SK-N-SH (cell line): ENCODE data around the gene FHOD3. TPM values are rescaled to one million over a fixed set of nuclear protein-coding genes. Genes with fewer than 3 reads are reported as not detected.

Source experiments
- CTCF ChIA-PET: fragments of 300-600, 350-600 bp; formaldehyde crosslinking; extraction: SDS; loops from one replicate; lab custom pipeline; 2021; lab: Yijun Ruan, JAX
- POLR2A ChIA-PET: fragments of 350-600 bp; sonication (Branson Sonifier 250); formaldehyde crosslinking; extraction: SDS; loops from one replicate; lab custom pipeline; 2020; ENCODE audit warnings: antibody characterized with exemption, inconsistent platforms; lab: Yijun Ruan, JAX
- DNase-seq: peaks from one replicate; pipeline ENCODE4 v3.0.0; 2012
- H2AFZ ChIP-seq: fragments of 200-600 bp; sonication (generic); 2 replicates; pipeline ENCODE4 v1.8.1; 2016; ENCODE audit warnings: antibody characterized with exemption, mild to moderate bottlenecking, low read depth
- H3F3A ChIP-seq: fragments of 200-600 bp; sonication (generic); replicated peaks from 2 replicates; pipeline ENCODE3; 2016; ENCODE audit warnings: antibody characterized with exemption, mild to moderate bottlenecking; ENCODE audit not compliant: insufficient read depth
- H3K27ac ChIP-seq, 2 experiments: fragments of 200-500 bp in 1 of 2; fragments of 200-600 bp in 1 of 2; sonication (Bioruptor generic) in 1 of 2; sonication (generic), shearing (Covaris generic) in 1 of 2; 2 replicates each; pipeline versions ENCODE4 v1.5.1 to v1.6.1; 2014 to 2016; ENCODE audit warnings: low read depth in 2 of 2, inconsistent platforms in 1 of 2, low read length in 1 of 2, mild to moderate bottlenecking in 1 of 2, mixed read lengths in 1 of 2
- H3K27me3 ChIP-seq: fragments of 200-600 bp; sonication (generic), shearing (Covaris generic); 2 replicates; pipeline ENCODE4 v1.6.1; 2016; ENCODE audit warnings: mixed run types; ENCODE audit not compliant: insufficient read depth
- H3K36me3 ChIP-seq, 2 experiments: fragments of 200-500 bp in 1 of 2; fragments of 200-600 bp in 1 of 2; sonication (Bioruptor generic) in 1 of 2; sonication (generic) in 1 of 2; replicated peaks in 1 of 2; 2 replicates each; pipeline versions ENCODE3 to v1.5.1; 2014 to 2016; ENCODE audit warnings: low read length in 1 of 2, mild to moderate bottlenecking in 1 of 2; ENCODE audit not compliant: insufficient read depth in 2 of 2, control insufficient read depth in 1 of 2
- H3K4me1 ChIP-seq, 2 experiments: fragments of 200-500 bp in 1 of 2; fragments of 200-600 bp in 1 of 2; sonication (Bioruptor generic) in 1 of 2; sonication (generic), shearing (Covaris generic) in 1 of 2; 2 replicates each; pipeline versions ENCODE4 v1.5.1 to v1.6.1; 2014 to 2016; ENCODE audit warnings: low read depth in 1 of 2, low read length in 1 of 2, mixed run types in 1 of 2; ENCODE audit not compliant: insufficient read depth in 2 of 2, control insufficient read depth in 1 of 2
- H3K4me2 ChIP-seq: fragments of 200-600 bp; sonication (generic), shearing (Covaris generic); 2 replicates; pipeline ENCODE4 v1.6.1; 2017; ENCODE audit warnings: mixed run types
- H3K4me3 ChIP-seq, 2 experiments: fragments of 200-500 bp in 1 of 2; fragments of 200-600 bp in 1 of 2; sonication (Bioruptor generic) in 1 of 2; sonication (generic), shearing (Covaris generic) in 1 of 2; 2 replicates each; pipeline versions ENCODE4 v1.5.1 to v1.8.1; 2014 to 2016; ENCODE audit warnings: low read depth in 2 of 2, inconsistent platforms in 1 of 2, low read length in 1 of 2, mild to moderate bottlenecking in 1 of 2, mixed read lengths in 1 of 2, moderate library complexity in 1 of 2
- H3K79me2 ChIP-seq: fragments of 200-600 bp; sonication (generic); 2 replicates; pipeline ENCODE4 v1.8.1; 2017; ENCODE audit warnings: mild to moderate bottlenecking; ENCODE audit not compliant: insufficient read depth
- H3K9ac ChIP-seq: fragments of 200-600 bp; sonication (generic); 2 replicates; pipeline ENCODE4 v1.6.1; 2017; ENCODE audit warnings: mixed run types
- H3K9me2 ChIP-seq: fragments of 200-600 bp; sonication (generic); 2 replicates; pipeline ENCODE4 v1.6.1; 2017; ENCODE audit warnings: mixed run types
- H3K9me3 ChIP-seq: fragments of 200-600 bp; sonication (generic); 2 replicates; pipeline ENCODE4 v1.6.1; 2017; ENCODE audit warnings: mixed run types, mild to moderate bottlenecking, moderate library complexity
- H4K20me1 ChIP-seq: fragments of 200-600 bp; sonication (generic); 2 replicates; pipeline ENCODE4 v1.6.1; 2017; ENCODE audit warnings: mild to moderate bottlenecking, mixed run types; ENCODE audit not compliant: insufficient read depth
- CHD2 ChIP-seq: fragments of 150-350 bp; IDR thresholded peaks from 2 replicates; pipeline ENCODE4 v1.6.1; 2018; ENCODE audit warnings: low read length; ENCODE audit not compliant: partially characterized antibody
- ELF1 ChIP-seq: IDR thresholded peaks from 2 replicates; pipeline ENCODE4 v1.4.0; 2012
- FOSL2 ChIP-seq: IDR thresholded peaks from 2 replicates; pipeline ENCODE4 v1.4.0; 2012; ENCODE audit warnings: low read depth, mild to moderate bottlenecking, moderate library complexity, borderline replicate concordance
- FOXJ3 ChIP-seq: sonication (generic); formaldehyde crosslinking; IDR thresholded peaks from 2 replicates; pipeline ENCODE4 v1.5.1; 2020; ENCODE audit warnings: mild to moderate bottlenecking, missing genetic modification reagents
- GABPA ChIP-seq: IDR thresholded peaks from 2 replicates; pipeline ENCODE4 v1.4.0; 2012; ENCODE audit warnings: low read depth, mild to moderate bottlenecking
- IRF3 ChIP-seq: fragments of 150-350 bp; IDR thresholded peaks from 2 replicates; pipeline ENCODE4 v1.6.1; 2016; ENCODE audit warnings: mild to moderate bottlenecking, low read depth, low read length
- MEF2A ChIP-seq: IDR thresholded peaks from 2 replicates; pipeline ENCODE4 v1.4.0; 2012; ENCODE audit warnings: low read depth, borderline replicate concordance
- MXI1 ChIP-seq: IDR thresholded peaks from 2 replicates; pipeline ENCODE4 v1.6.1; 2012; ENCODE audit warnings: mild to moderate bottlenecking, low read depth, low read length, improper control_type of control experiment
- NFIC ChIP-seq: IDR thresholded peaks from 2 replicates; pipeline ENCODE4 v1.4.0; 2012; ENCODE audit warnings: borderline replicate concordance
- POLR2AphosphoS5 ChIP-seq: IDR thresholded peaks from 2 replicates; pipeline ENCODE4 v1.6.1; 2012; ENCODE audit warnings: low read depth, low read length
- RAD21 ChIP-seq: IDR thresholded peaks from 2 replicates; pipeline ENCODE4 v1.6.1; 2012; ENCODE audit warnings: mild to moderate bottlenecking, low read length
- REST ChIP-seq: IDR thresholded peaks from 2 replicates; pipeline ENCODE4 v1.6.1; 2012; ENCODE audit warnings: mild to moderate bottlenecking, low read depth, low read length, moderate library complexity
- RFX5 ChIP-seq: IDR thresholded peaks from 2 replicates; pipeline ENCODE4 v1.6.1; 2012; ENCODE audit warnings: mild to moderate bottlenecking, improper control_type of control experiment, low read length
- RXRA ChIP-seq: IDR thresholded peaks from 2 replicates; pipeline ENCODE4 v1.4.0; 2012; ENCODE audit warnings: low read depth, mild to moderate bottlenecking, borderline replicate concordance
- SIN3A ChIP-seq: IDR thresholded peaks from 2 replicates; pipeline ENCODE4 v1.6.1; 2012; ENCODE audit warnings: low read depth, mild to moderate bottlenecking, low read length, moderate library complexity, borderline replicate concordance
- SMC3 ChIP-seq: IDR thresholded peaks from 2 replicates; pipeline ENCODE4 v1.6.1; 2012; ENCODE audit warnings: low read depth, low read length, improper control_type of control experiment
- TCF12 ChIP-seq: IDR thresholded peaks from 2 replicates; pipeline ENCODE4 v1.4.0; 2012
- WGBS: methylation state at CpG from one replicate; pipeline ENCODE4 v1.1.6; 2017; ENCODE audit warnings: low lambda C conversion rate; 5-methylcytosine and 5-hydroxymethylcytosine counted together
- polyA plus RNA-seq, 3 experiments: library from polyadenylated mRNA; depleted of rRNA; stranded (reverse); fragments of >200 nt; gene quantifications; 2 replicates each; pipeline ENCODE4 v1.2.3, GENCODE V29; 2012
- TF ChIP-seq, protein P1 (sequence below): IDR thresholded peaks from 2 replicates; pipeline ENCODE4 v1.4.0; 2012; ENCODE audit warnings: low read depth, borderline replicate concordance
- TF ChIP-seq, protein P2 (sequence below): IDR thresholded peaks from 2 replicates; pipeline ENCODE4 v1.4.0; 2012; ENCODE audit warnings: low read depth
- TF ChIP-seq, protein P3 (sequence below): IDR thresholded peaks from 2 replicates; pipeline ENCODE4 v1.4.0; 2012; ENCODE audit warnings: low read depth, borderline replicate concordance

The FHOD3 gene
- polyA plus RNA-seq, 1 of the 3 experiments (the other 2 are of a cell fraction), result 10.9 TPM

DNA sequence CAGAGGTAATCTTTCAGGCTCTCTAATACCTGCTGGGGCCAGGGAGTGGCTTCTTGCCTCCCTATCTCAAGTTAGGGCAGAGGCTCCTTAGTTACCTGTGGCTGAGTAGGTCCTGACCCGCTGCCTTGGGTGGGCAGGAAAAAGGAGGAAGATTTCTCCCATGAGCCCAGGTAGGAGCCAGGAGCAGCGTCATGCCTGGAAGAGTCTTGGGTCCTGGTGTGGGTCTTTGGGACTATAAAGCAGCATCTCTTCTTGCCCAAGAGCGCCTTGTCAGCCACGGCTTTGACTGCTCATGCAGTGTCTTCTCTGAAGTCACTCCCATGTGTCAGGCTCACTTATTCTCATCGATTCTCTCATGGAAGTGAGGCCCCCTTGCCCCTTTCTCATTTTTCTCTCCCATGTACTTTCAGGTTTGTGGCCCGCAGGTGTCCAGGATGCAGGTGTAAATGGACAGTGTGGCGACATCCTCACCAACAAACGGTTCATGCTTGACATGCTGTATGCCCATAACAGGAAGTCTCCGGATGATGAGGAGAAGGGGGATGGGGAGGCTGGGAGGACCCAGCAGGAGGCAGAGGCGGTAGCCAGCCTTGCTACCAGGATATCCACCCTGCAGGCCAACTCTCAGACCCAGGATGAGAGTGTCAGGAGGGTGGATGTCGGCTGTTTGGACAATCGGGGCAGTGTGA, 420.1 kb downstream of the FHOD3 start:
- no peaks in the 10 kb centered on the region for H3K9me2 ChIP-seq
- no peaks in the 10 kb centered on the region for H4K20me1 ChIP-seq
- no peaks in the 10 kb centered on the region for H3K79me2 ChIP-seq
- H3K9ac ChIP-seq, result no peak overlapping the region
- H3F3A ChIP-seq, result no peaks in the 10 kb centered on the region
- H3K27ac ChIP-seq, result no peak overlapping the region
- H2AFZ ChIP-seq, result no peak overlapping the region
- no peak for DNase-seq
- CTCF ChIA-PET, result no interaction called here
- POLR2A ChIA-PET, result no interaction called here
- 80% methylated on average over 9 of the region's 12 CpGs for WGBS
- no peaks in the 10 kb centered on the region for H3K27me3 ChIP-seq
- TF ChIP-seq GABPA (no peak), MEF2A (no peak), REST (no peak), RXRA (no peak), MXI1 (no peak), CHD2 (no peak), SIN3A (no peak), FOSL2 (no peak), ELF1 (no peak), POLR2AphosphoS5 (no peak), RAD21 (no peak), SMC3 (no peak), IRF3 (no peak), TCF12 (no peak), FOXJ3 (CRISPR knock-in tag) (no peak), RFX5 (no peak), NFIC (no peak)
- TF ChIP-seq, protein P1, sequence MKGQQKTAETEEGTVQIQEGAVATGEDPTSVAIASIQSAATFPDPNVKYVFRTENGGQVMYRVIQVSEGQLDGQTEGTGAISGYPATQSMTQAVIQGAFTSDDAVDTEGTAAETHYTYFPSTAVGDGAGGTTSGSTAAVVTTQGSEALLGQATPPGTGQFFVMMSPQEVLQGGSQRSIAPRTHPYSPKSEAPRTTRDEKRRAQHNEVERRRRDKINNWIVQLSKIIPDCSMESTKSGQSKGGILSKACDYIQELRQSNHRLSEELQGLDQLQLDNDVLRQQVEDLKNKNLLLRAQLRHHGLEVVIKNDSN, result no peak
- TF ChIP-seq, protein P2, sequence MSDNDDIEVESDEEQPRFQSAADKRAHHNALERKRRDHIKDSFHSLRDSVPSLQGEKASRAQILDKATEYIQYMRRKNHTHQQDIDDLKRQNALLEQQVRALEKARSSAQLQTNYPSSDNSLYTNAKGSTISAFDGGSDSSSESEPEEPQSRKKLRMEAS, result no peak
- TF ChIP-seq, protein P3, sequence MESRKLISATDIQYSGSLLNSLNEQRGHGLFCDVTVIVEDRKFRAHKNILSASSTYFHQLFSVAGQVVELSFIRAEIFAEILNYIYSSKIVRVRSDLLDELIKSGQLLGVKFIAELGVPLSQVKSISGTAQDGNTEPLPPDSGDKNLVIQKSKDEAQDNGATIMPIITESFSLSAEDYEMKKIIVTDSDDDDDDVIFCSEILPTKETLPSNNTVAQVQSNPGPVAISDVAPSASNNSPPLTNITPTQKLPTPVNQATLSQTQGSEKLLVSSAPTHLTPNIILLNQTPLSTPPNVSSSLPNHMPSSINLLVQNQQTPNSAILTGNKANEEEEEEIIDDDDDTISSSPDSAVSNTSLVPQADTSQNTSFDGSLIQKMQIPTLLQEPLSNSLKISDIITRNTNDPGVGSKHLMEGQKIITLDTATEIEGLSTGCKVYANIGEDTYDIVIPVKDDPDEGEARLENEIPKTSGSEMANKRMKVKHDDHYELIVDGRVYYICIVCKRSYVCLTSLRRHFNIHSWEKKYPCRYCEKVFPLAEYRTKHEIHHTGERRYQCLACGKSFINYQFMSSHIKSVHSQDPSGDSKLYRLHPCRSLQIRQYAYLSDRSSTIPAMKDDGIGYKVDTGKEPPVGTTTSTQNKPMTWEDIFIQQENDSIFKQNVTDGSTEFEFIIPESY, result no peak
- no peaks in the 10 kb centered on the region for H3K4me1 ChIP-seq
- H3K36me3 ChIP-seq, result no peaks in the 10 kb centered on the region
- no peak overlapping the region for H3K4me2 ChIP-seq
- no peaks in the 10 kb centered on the region for H3K9me3 ChIP-seq
- no peak overlapping the region for H3K4me3 ChIP-seq
